Measurements from ENCODE around the gene CLDN6.
A peak's percentile ranks its signal among the peaks of the same experiment; 100 is the strongest.

The CLDN6 gene

GRCh38 chr16:2968738-2969544 lies 49.0 kb downstream of the CLDN6 start, which contains the start of gene PAQR4:
Gene PAQR4 (plus strand): TSS chr16:2969348. CDS start chr16:2969675, 327 bp downstream.
- DNase-seq, result peak; percentile 56

- no peak for DNase-seq
These were observed 49.6 kb downstream of the CLDN6 start for GRCh38 chr16:2968368-2968737.

GRCh38 chr16:2967721-2968161 lies 50.2 kb downstream of the CLDN6 start:
- DNase-seq, result no peak

GRCh38 chr16:2967211-2967631 lies 50.8 kb downstream of the CLDN6 start:
- DNase-seq, result no peak

- no peak for DNase-seq
These were observed 51.2 kb downstream of the CLDN6 start for GRCh38 chr16:2966808-2967191.

- no peak for DNase-seq
These were observed 51.8 kb downstream of the CLDN6 start for GRCh38 chr16:2966043-2966807.

All from NCI-H748 treated with DMSO at 0.1 percent for 48 hours (cell line).